Activated T-cell treated with anti-CD3 and anti-CD28 coated beads, Interleukin-2, amount 50 U/mL, for 72 hours (primary cell): ENCODE data around the gene GCNA. TPM values are rescaled to one million over a fixed set of nuclear protein-coding genes. Genes with fewer than 3 reads are reported as not detected.
"Not testable (repeated sequence)": the region's sequence is repeated elsewhere in the genome, so short reads cannot be mapped to it uniquely, and the experiment has no call there.

Source experiments
- ATAC-seq, 2 donors: fragments of 150-1000 bp; cut with Tn5 transposase; replicated peaks in 1 of 2; 2 replicates each; pipeline ENCODE4 v1.10.0; 2021; ENCODE audit warnings: moderate library complexity in 2 of 2, mild to moderate bottlenecking in 1 of 2
- DNase-seq, 2 donors: peaks; one replicate each; pipeline ENCODE4 v3.0.0; 2021 to 2022; ENCODE audit warnings: mixed read lengths in 1 of 2
- H3K27ac Mint-ChIP-seq: one replicate; pipeline ENCODE4 v1.8.0; 2022; ENCODE audit warnings: mild to moderate bottlenecking, moderate library complexity, mixed read lengths
- H3K27me3 Mint-ChIP-seq: one replicate; pipeline ENCODE4 v1.8.0; 2022; ENCODE audit warnings: low read depth, mixed read lengths
- H3K36me3 Mint-ChIP-seq, 2 donors: one replicate each; pipeline ENCODE4 v1.8.0; 2022; ENCODE audit warnings: mixed read lengths in 2 of 2, mild to moderate bottlenecking in 1 of 2; ENCODE audit not compliant: insufficient read depth in 2 of 2
- H3K4me1 Mint-ChIP-seq: one replicate; pipeline ENCODE4 v1.8.0; 2022; ENCODE audit warnings: low read depth, mixed read lengths
- H3K4me3 Mint-ChIP-seq, 2 donors: one replicate each; pipeline ENCODE4 v1.8.0; 2022; ENCODE audit warnings: mild to moderate bottlenecking in 2 of 2, mixed read lengths in 2 of 2, moderate library complexity in 2 of 2
- H3K9me3 Mint-ChIP-seq, 2 donors: one replicate each; pipeline ENCODE4 v1.8.0; 2022; ENCODE audit warnings: mixed read lengths in 2 of 2
- total RNA-seq, 2 donors: library from RNA; stranded (reverse); gene quantifications; one replicate each; pipeline ENCODE4 v1.2.3, GENCODE V29; 2022

GCNA gene
- total RNA-seq, 2 donors from 2014 or later: 6.9 to 8.4 TPM

DNA sequence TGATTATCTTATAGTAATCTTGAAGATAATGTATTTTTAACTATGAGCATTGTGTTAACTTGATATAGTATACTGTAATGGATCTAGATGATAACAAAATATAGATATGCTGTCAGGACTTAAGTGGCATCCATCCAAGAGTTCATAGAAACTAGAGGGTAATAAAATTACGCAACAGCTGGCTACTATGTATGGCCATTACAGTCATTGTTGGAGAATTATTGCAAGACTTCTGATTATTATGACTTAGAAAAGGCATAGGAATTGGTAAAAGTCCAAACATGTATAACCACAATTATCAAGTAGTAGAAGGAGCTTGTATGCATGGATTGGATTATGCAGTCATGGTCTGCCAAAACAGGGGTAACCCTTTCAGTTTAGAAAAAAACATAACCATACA is 35.8 kb upstream of the GCNA start:
- peak overlapping the region; percentile 98 for H3K27ac Mint-ChIP-seq
- DNase-seq: no peak

DNA sequence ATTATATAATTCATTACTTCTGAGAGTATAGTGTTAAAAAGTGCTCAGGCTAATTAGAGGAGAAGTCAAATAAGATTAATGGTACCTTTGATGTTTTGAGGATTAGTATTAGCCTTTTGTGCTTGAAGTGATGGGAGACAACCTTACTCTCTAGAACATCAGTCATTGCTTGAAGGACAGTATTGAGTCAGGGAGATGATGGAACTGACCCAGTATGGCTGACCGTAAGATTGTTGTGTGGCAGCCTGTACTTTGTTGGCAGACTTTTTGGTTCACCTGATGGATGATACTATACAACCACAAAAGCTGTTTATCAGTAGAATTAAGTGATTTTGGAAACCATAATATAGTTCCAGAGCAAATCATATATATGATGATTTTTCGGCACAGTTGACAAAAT is 35.4 kb upstream of the GCNA start:
- no peaks in the 10 kb centered on the region for H3K9me3 Mint-ChIP-seq
- H3K4me1 Mint-ChIP-seq: peaks cover 75% of the 10 kb centered on the region
- H3K4me3 Mint-ChIP-seq: peak overlapping the region; percentile 85 to 97
- DNase-seq (no peak), ATAC-seq (peak; percentile 20 to 49)
- H3K36me3 Mint-ChIP-seq: peaks cover 24 to 55% of the 10 kb centered on the region in 2 donors
- peak overlapping the region; percentile 98 for H3K27ac Mint-ChIP-seq
- H3K27me3 Mint-ChIP-seq: no peaks in the 10 kb centered on the region

More for the DNA sequence above, 35.8 kb upstream of the GCNA start:
- Mint-ChIP-seq H3K4me1 (peaks cover 72% of the 10 kb centered on the region), H3K36me3 (peaks cover 27 to 53% of the 10 kb centered on the region in 2 donors), H3K27me3 (no peaks in the 10 kb centered on the region), H3K4me3 (peak overlapping the region; percentile 85 to 97), H3K9me3 (no peaks in the 10 kb centered on the region)
- no peak for ATAC-seq

DNA sequence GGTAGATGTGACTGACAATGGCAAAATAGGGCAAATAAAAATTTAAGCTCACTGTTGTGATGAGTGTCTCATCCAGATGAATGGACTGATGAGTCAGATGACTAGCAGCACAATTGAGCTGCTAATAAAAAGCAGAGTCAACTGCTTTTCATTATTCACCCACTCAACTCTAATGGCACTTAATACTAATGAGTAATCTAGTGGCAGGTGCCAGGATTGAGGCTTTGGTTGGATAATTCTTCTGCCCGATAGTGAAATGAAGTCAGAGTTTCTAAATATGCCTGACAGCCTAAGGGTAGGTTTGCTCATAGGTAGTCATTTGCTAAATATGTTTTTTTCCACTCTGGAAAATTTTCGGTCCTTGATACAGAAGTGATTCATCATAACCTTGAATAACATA is 34.9 kb upstream of the GCNA start:
- no peak for DNase-seq
- Mint-ChIP-seq H3K36me3 (peaks cover 23 to 55% of the 10 kb centered on the region in 2 donors), H3K27ac (peak overlapping the region; percentile 98), H3K9me3 (no peaks in the 10 kb centered on the region), H3K4me3 (peak overlapping the region; percentile 85 to 97), H3K4me1 (peaks cover 79% of the 10 kb centered on the region), H3K27me3 (no peaks in the 10 kb centered on the region)
- ATAC-seq: peak; percentile 29 to 46

DNA sequence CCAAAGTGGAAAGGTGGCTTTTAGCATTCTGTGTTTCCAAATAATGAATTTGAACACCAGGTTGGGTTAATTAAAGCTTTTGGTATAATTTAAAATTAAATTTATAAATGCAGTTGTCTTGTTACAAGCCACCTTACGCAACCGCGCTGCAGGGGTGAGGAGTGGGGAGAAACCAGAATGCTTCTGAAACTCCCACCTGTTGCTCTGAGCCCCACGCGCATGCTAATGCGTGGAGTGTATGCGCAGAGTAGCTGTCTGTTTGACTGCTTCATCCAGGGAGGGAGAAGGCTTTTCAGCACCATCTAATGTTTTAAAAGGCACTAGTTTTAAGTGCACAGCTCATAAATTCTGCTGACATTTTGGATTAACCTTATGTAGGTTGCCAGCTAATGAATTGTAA is 32.9 kb upstream of the GCNA start:
- H3K4me1 Mint-ChIP-seq: peaks cover 71% of the 10 kb centered on the region
- no peaks in the 10 kb centered on the region for H3K27me3 Mint-ChIP-seq
- DNase-seq (no peak), ATAC-seq (no peak)
- no peaks in the 10 kb centered on the region for H3K9me3 Mint-ChIP-seq
- peaks cover 20 to 44% of the 10 kb centered on the region in 2 donors for H3K36me3 Mint-ChIP-seq
- H3K4me3 Mint-ChIP-seq: no peak overlapping the region
- H3K27ac Mint-ChIP-seq: no peak overlapping the region

DNA sequence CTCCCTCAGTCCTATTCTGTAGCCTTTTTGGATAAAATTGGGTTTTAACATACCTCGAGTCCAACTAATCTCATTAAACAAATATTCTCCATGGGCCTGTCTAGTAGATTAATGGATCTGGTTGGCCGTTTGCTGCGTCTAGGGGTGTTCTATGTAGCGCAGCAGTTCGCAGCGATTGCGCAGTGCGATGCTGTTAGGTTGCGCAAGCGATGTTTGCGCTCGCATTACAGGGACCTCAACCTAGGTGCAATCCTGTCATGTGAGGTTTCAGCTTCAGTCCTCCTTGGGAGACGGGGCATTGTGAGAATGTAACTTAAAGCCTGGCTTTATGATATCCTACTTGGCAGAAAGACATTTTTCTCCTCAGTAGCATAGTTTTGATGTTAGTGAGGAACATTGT is 31.4 kb upstream of the GCNA start:
- ATAC-seq (no peak), DNase-seq (no peak)
- Mint-ChIP-seq H3K27ac (peak overlapping the region; percentile 81), H3K36me3 (peaks cover 16 to 41% of the 10 kb centered on the region in 2 donors), H3K4me3 (no peak overlapping the region), H3K4me1 (peaks cover 61% of the 10 kb centered on the region), H3K27me3 (no peaks in the 10 kb centered on the region), H3K9me3 (no peaks in the 10 kb centered on the region)

DNA sequence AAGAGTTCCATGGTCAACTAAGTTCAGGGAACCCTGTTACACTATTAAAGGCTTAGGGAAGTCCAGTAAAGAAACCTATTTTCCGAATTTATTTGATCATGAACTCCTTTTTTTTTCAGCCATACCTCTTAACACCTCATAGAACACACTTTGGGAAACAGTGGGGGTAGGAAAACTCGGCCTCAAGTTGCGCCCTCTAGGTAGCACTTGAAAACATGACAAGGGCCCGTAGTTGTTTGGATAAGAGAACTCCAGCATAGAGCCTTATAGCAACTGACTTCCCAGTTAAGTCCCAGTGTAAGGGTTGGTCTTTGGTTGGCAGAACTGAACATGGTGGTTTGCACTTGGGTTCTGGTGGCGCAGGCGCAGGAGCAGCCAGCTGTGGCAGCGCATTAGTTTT is 30.9 kb upstream of the GCNA start:
- H3K4me1 Mint-ChIP-seq: peaks cover 57% of the 10 kb centered on the region
- no peaks in the 10 kb centered on the region for H3K27me3 Mint-ChIP-seq
- DNase-seq: no peak
- ATAC-seq: no peak
- peaks cover 14 to 37% of the 10 kb centered on the region in 2 donors for H3K36me3 Mint-ChIP-seq
- no peak overlapping the region for H3K4me3 Mint-ChIP-seq
- peak overlapping the region; percentile 81 for H3K27ac Mint-ChIP-seq
- no peaks in the 10 kb centered on the region for H3K9me3 Mint-ChIP-seq

DNA sequence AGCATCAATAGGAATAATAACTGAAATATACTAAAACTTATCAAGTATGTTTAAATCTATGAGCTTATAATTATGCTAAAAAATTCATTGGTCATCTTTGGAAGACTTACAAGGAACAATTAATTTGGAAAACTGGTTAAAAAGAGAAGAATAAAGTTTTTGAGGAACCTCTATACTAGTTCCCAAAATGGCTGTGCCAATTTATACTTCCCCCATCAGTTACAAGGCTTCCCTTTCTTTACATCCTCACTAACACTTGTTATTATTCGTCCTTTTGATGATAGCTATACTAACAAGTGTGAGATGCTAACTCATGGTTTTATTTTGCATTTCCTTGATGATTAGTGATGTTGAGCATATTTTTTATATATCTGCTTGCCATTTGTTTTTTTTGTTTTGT is 28.3 kb upstream of the GCNA start:
- Mint-ChIP-seq H3K4me1 (peaks cover 34% of the 10 kb centered on the region), H3K36me3 (peaks cover 9 to 35% of the 10 kb centered on the region in 2 donors), H3K4me3 (no peak overlapping the region), H3K27ac (no peak overlapping the region), H3K9me3 (no peaks in the 10 kb centered on the region), H3K27me3 (no peaks in the 10 kb centered on the region)
- ATAC-seq: no peak
- DNase-seq: no peak

DNA sequence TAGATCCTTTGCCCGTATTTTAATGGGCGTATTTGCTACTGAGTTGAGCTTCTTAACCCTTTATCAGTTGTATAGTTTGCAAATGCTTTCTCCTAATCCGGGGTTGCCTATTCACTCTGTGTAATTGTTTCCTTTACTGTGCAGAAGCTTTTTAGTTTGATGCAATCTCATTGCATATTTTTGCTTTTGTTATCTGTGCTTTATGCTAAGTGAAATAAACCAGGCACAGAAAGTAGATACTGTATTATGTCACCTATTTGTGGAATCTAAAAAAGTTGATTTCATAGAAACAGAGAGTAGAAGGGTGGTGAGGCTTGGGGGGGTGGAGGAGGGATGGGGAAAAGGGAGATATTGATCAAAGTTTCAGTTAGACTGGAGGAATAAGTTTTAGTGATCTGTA is 27.7 kb upstream of the GCNA start:
- Mint-ChIP-seq H3K27me3 (peaks cover 1% of the 10 kb centered on the region), H3K9me3 (no peaks in the 10 kb centered on the region), H3K36me3 (peaks cover 9 to 40% of the 10 kb centered on the region in 2 donors), H3K4me3 (no peak overlapping the region), H3K4me1 (peaks cover 29% of the 10 kb centered on the region), H3K27ac (no peak overlapping the region)
- peak; percentile 34 to 35 for ATAC-seq
- DNase-seq: no peak

DNA sequence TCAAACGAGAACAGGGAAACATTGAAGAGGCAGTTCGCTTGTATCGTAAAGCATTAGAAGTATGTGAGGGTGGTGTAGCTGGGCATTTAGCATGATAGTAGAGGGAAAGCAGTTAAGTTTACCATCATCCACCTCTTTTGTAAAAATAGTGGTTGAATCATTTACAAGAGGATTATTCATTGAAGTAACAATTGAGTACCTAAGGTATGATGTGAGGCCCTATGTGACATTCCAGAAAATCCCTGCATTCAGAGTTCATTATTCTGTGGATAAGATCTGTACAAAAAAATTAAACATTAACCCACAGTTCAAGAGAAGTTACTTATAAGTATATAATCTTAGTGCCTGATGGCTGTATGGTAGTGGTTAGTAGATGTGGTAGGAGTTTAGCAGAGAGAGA is 22.2 kb upstream of the GCNA start:
- Mint-ChIP-seq H3K4me3 (no peak overlapping the region), H3K27me3 (peaks cover 9% of the 10 kb centered on the region), H3K9me3 (no peaks in the 10 kb centered on the region), H3K4me1 (peaks cover 2% of the 10 kb centered on the region), H3K27ac (peak overlapping the region; percentile 10), H3K36me3 (peaks cover 5 to 28% of the 10 kb centered on the region in 2 donors)
- DNase-seq (no peak), ATAC-seq (no peak)

DNA sequence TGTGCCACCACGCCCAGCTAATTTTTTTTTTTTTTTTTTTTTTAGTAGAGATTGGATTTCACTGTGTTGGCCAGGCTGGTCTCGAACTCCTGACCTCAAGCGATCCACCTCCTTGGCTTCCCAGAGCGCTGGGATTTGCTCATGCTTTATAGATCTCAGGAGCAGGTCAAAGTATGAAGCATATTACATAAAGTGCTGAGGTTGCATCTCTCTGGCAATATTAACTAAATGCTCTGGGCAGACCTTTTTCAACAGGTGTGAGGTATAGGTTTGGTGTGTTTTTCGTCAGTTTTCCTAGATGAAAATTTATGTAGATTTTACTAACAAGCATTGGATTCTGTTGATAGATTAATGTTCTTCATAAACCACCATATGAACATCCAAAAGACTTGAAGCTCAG is 19.3 kb upstream of the GCNA start:
- no peak for ATAC-seq
- Mint-ChIP-seq H3K27me3 (peaks cover 18% of the 10 kb centered on the region), H3K27ac (no peak overlapping the region), H3K4me3 (no peak overlapping the region), H3K36me3 (peaks cover 12 to 39% of the 10 kb centered on the region in 2 donors), H3K4me1 (peaks cover 9% of the 10 kb centered on the region), H3K9me3 (no peaks in the 10 kb centered on the region)
- no peak for DNase-seq

DNA sequence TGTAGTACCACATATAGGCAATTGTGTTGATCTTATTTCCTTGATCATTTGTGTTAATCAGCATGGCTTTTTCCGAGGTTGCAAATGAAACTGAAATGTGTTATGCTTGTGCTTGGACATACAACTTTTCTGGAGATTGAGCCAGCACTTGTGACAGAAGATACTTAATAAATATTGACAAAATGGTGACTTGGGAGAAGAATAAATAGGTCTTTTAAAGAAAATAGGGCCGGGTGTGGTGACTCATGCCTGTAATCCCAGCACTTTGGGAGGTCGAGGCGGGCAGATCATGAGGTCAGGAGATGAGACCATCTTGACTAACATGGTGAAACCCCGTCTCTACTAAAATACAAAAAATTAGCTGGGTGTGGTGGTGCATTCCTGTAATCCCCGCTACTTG is 18.5 kb upstream of the GCNA start:
- DNase-seq, ATAC-seq, H3K4me3 Mint-ChIP-seq, H3K27ac Mint-ChIP-seq, H3K9me3 Mint-ChIP-seq: not testable (repeated sequence)
- H3K27me3 Mint-ChIP-seq: peaks cover 23% of the 10 kb centered on the region
- H3K4me1 Mint-ChIP-seq: peaks cover 13% of the 10 kb centered on the region
- H3K36me3 Mint-ChIP-seq: peaks cover 14 to 39% of the 10 kb centered on the region in 2 donors

DNA sequence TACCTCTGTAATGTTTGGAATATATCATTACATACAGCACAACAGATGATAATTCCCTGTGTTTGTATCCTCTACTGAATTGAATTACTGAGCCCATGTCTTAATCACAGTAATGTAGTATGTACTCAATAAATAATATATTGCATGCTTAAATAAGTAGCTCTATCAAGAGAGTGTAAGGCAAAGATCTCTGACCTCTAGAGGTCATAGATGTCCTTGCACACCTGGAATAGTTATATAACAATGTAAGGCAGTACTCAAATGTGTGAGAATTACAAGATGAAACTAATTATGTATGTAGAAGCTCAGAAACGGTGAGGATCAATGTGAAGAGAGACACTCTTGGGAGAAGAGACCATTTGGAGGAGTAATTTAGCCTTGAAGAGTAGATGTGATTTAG is 14.3 kb upstream of the GCNA start:
- DNase-seq (no peak), ATAC-seq (no peak)
- H3K9me3 Mint-ChIP-seq: no peaks in the 10 kb centered on the region
- H3K4me1 Mint-ChIP-seq: peaks cover 13% of the 10 kb centered on the region
- H3K4me3 Mint-ChIP-seq: no peak overlapping the region
- H3K27ac Mint-ChIP-seq: peak overlapping the region; percentile 47
- H3K27me3 Mint-ChIP-seq: peaks cover 22% of the 10 kb centered on the region
- H3K36me3 Mint-ChIP-seq: peaks cover 11 to 44% of the 10 kb centered on the region in 2 donors

DNA sequence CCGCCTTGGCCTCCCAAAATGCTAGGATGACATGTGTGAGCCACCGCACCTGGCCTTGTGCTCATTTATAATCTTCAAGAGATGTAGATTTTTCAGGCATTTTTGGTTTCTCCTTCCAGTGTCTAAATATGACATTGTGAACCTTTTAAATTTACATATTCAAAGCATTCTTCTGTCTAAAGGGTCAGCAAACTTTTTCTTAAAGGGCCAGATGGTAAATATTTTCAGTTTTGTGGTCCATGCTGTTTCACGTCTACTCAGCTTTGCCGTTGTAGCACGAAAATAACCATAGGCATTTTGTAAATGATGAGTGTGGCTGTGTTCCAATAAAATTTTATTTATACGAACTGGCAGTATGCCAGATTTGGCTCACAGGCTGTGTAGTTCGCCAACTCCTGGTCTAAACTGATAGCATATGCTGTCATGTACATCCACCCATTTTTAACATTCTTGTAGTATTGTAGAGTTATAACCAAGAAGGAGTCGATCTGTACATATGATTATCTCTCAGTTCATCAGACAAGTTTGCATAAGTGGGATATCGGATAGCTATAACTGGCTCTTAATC is 12.7 kb upstream of the GCNA start:
- Mint-ChIP-seq H3K4me1 (peaks cover 13% of the 10 kb centered on the region), H3K36me3 (peaks cover 11 to 43% of the 10 kb centered on the region in 2 donors), H3K27me3 (peaks cover 22% of the 10 kb centered on the region), H3K4me3 (no peak overlapping the region), H3K9me3 (no peaks in the 10 kb centered on the region), H3K27ac (peak overlapping the region; percentile 75)
- DNase-seq (no peak), ATAC-seq (no peak)

DNA sequence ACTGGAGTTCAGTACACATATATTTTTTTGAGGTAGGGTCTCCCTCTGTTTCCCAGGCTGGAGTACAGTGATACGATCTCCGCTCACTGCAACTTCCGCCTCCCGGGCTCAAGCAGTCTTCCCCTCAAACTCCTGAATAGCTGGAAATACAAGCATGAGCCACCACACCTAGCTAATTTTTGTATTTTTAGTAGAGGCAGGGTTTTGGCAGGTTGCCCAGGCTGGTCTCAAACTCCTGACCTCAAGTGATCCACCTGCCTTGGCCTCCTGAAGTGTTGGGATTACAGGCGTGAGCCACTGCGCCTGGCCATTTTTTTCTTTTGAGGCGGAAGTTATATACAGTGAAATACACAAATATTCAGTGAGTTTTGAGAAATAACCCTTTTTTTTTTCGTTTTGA is 6.8 kb upstream of the GCNA start:
- not testable (repeated sequence) for DNase-seq, H3K27me3 Mint-ChIP-seq, ATAC-seq, H3K9me3 Mint-ChIP-seq, H3K4me3 Mint-ChIP-seq, H3K4me1 Mint-ChIP-seq, H3K27ac Mint-ChIP-seq
- H3K36me3 Mint-ChIP-seq: peaks cover 6 to 38% of the 10 kb centered on the region in 2 donors
